HG02852 (cell line): Measurements from ENCODE around the gene ATP4B.

Experiments
- ATAC-seq: cut with Tn5 transposase; IDR thresholded peaks from one replicate; pipeline ENCODE4 v1.9.1; 2021; ENCODE audit warnings: mild to moderate bottlenecking, moderate library complexity; ENCODE audit not compliant: unreplicated experiment

The ATP4B gene

GRCh38 chr13:113656831-113657671 is 947 bp downstream of the ATP4B start:
- no peak for ATAC-seq

DNA sequence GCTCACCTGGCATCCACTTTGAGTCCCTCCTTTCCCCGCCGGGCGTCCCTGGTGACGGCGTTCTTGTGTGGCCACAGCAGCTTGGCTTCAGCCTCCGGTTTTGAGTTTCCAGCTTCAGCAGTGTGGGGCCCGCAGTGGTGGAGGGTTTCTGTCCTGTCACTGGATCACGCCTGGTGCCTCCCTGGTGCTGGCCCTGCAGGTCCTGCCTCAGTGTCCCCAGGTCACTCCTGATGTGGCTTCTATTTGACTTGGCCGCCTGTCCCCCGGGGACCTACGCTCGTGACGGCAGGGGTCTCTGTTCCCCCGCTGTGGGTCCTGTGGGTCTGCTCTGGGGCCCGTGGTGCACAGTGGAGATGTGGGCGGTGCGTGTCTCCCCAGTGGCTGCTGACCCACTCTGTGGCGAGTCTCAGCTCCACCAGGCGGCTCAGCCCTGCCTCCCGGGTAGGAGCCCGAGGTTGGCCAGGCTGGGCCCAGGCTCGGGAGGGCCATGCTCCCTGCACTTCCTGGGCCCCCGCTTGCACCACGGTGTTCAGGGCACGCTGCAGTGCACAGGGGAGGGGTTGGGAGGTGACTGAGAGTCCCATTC is 1.9 kb downstream of the ATP4B start:
- no peak for ATAC-seq

DNA sequence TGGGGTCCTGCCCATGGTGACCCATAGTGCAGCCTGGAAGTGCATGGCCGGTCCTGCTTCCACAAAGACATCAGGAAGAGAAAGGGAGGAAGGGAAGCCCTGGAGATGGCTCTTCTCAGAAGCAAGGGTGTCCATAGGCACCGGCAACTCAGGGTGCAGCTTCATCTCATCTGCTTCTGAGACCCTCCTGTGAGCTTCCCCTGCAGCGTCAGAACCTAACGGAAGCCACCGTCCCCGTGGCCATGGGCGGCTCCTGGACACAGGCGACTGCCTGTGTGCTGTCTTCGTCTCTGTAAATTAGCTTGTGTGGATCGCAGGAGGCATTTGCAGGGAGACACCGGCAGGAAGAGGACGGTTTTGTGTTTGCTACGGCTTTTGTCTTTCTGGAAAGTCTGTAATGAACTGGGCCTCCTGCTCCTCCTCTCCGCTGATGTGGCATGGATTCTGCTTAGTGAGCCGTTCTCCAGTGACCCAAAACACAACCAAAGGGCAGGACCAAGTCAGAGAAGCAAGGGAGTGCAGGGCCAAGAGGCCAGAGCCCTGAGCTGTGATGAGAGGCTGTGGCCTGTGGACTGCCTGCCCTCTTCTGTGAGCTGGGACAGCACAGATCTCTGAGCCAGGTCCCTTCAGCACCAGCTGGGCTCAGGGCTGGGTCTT is 2.5 kb downstream of the ATP4B start:
- no peak for ATAC-seq

DNA sequence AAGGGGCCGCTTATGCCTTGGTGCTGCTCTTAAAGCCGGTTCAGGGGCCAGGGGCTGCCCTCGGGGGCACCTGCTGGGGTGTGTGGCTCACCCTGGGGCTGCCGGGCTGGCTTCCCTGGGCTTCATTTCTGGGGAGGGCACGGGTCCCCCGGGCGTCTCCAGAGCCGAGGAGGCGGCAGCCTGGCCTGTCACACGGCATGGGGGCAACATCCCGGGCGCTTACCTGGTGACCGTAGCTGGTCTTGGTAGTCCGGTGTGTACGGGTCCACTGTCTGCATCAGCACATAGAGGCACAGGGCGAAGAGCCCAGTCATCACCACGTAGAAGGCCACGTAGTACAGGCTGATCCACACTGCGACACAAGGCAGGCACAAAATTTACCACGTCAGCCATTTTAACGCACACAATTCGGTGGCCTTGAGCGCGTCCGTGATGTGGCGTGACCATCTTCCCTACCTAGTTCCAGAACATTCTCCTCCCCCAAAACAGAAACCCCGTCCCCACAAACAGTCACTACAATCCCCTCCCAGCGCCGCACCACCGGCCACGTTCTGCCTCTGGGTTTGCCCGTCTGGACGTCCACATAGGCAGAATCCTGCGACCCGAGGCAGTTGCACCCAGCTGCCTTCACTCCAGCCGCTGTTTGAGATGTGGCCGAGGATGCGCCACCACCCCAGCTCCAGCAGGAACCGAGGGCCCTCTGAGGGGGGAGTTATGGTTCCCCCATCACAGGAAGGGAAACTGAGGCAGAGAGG is 3.2 kb downstream of the ATP4B start:
- ATAC-seq, result no peak

DNA sequence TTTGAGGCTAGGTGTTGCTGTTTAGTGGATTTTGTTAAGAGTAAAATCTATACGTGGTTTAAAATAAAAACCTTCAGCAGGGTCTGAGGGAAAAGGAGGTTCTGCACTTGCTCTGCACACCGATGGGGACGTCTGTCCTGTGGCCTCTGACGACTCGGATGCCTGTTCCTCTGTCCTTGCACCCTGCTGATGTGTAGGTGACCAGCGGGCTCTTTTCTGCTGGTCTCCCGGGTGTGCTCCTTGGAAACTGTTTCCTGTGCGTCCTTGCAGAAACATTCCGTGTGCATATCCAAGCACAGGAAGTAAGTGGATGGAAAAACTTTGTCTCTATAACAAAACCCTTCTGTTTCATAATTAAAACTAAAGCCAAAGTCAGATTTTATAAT is 3.8 kb downstream of the ATP4B start:
- ATAC-seq, result no peak

- ATAC-seq, result no peak
Observed at GRCh38 chr13:113653264-113654174, 4.5 kb downstream of the ATP4B start.

DNA sequence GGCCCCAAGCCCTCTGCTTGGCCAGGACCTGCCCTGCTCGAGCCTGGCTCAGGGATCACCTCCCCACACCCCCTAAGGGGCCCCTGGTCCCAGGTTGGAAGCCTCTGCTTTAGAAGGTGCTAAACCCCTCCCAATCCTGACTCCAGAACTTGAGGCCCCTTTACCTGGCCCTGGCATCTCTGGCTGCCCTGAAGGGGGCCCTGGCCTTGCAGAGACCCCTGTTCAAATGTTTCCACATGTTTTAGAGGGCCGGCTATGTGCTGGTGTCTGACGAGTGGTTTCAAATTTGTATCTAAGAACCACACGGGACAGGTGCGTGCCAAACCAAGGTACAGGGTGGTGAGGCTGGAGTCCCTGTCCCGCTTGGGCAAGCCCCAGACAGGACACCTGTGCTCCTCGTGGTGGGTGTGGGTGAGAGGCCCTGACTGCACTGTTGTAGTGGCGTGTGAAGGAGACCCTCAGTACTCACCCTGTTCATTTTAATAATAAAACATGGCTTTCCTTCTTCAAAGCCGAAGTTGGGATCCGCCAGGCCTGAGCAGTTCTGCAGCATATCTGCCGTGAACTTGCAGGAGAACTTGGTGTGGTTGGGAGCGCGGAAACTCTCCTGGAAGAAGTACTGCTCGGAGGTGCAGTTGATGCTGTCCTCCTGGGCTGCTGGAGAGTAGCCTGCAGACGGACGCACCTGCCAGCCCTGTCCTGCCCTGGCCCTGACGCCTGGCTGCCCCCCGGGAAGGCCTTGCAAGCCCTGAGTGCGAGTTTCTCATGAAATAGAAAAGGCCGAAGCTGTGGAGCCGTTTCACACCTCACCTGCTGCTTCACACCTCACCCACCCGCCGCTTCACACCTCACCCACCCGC is 5.4 kb downstream of the ATP4B start:
- no peak for ATAC-seq

- no peak for ATAC-seq
Observed at GRCh38 chr13:113651511-113652403, 6.2 kb downstream of the ATP4B start.

GRCh38 chr13:113650731-113651148 is 7.3 kb downstream of the ATP4B start:
- no peak for ATAC-seq

DNA sequence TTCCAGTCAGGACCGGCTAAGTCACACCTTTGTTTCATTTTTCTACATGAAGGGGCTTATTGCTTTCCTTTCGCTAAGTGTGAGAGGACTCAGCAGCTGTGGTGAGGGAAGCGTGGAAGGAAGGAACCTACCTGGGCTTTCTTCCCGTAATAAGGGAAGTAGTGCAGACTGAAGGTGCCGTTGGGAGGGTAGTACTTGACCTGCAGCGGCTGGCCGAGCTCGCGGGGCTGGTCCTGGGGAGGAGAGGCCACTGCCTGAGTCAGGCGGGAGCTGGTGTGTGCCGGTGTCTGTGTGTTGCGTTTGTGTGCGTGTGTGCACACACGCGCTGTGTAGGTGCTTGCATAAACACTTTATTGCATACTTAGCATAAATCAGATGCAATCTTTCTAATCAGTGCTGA is 7.7 kb downstream of the ATP4B start:
- no peak for ATAC-seq

- ATAC-seq, result no peak
Observed at GRCh38 chr13:113649212-113649611, 8.8 kb downstream of the ATP4B start.

GRCh38 chr13:113648216-113648610 is 9.8 kb downstream of the ATP4B start:
- no peak for ATAC-seq

DNA sequence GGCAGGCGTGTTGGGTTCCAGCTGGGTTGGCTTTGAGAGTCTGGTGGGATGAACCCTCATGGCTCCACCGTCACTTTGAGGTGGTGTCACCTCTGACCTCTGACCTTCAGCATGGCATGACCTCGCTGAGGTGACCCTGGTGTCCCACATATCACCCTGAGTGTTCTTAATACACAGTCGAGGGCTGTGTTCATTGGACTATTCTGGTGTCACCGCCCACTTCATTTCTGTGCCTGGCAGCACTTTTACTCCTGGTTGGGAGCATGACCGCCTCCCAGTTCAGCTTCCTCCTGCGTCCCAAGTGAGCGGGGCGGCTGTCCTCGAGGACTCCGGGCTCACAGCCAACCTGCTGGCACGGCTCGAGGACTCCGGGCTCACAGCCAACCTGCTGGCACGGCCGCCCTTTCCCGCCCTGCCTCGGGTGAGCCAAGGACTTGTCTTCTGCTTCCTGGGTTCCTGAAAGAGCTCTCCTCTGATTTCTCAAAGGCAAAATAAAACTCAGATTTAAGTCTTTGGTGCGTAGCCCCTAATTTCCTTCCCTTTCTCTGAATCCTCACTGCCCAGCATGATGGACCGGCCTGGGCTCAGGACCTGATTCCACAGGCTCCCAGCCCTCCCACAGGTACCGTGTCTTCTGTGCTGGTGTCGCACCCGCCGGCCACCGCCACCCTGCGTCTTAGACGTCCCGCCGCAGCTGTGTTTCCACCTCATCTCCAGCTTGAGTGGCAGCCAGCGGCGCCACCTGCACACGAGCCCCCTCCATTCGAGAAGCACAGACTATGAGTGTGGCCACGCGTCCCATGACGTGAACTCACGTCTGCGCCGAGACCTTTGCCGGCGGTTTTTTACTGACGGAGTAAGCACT is 10.4 kb downstream of the ATP4B start:
- no peak for ATAC-seq

DNA sequence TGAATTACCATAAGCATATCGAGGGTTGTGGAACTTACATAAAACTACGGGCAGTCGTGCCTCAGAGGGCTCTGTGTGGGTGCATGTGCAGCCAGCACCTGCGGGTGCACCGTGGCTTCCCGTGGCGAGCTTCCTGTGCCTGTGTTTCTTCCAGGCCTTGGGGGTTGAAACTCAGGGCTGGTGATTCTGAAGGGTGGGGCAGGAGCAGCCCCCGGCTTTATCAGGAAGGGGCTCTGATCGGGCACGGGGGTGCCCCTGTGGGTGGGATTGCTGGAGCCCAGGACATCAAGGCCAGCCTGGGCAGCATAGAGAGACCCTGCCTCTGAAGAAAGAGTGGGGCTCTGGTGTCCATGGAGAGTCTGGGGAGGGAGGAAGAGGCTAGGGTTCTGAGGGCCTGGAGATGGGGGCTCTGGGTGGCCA is 11.1 kb downstream of the ATP4B start:
- ATAC-seq, result no peak

DNA sequence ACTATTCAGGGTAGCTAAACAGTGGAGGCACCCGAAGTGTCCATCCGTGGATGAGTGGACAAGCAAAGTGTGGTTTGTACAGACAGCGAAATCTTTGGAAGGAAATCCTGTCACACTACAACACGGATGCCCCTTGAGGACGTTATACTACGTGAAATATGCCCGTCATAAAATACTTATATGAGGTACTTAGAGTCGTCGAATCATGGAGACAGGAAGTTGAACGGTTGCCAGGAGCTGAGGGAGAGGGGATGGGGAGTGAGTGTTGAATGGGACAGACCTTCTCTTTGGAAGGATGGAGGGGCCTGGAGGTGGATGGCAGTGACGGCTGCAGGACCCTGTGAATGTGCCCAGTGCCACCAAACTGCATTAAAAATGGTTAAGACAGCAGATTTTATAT is 11.6 kb downstream of the ATP4B start:
- no peak for ATAC-seq

- ATAC-seq, result no peak
Observed at GRCh38 chr13:113645329-113645728, 12.7 kb downstream of the ATP4B start.

DNA sequence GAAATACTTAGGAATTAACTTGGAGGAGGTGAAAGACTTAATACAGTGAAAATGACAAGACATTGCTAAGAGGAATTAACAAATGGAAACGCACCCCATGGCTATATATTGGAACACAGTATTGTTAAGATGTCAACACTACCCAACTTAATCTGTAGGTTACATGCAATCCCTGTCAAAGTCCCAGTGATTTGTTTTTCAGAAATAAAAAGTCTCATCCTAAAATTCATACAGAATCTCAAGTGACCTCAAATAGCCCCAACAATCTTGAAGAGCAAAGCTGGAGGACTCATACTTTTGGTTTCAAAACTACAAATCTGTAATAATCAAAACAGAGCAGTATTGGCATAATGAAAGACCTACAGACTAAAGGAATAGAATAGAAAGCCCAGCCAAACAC is 13.2 kb downstream of the ATP4B start:
- ATAC-seq, result no peak
